GM21529 (cell line): ENCODE measurements around the gene MYOCOS.
A peak's percentile ranks its signal among the peaks of the same experiment; 100 is the strongest.

Source experiments
- ATAC-seq: cut with Tn5 transposase; IDR thresholded peaks from one replicate; pipeline ENCODE4 v1.9.1; 2021; ENCODE audit not compliant: unreplicated experiment

Gene MYOCOS

GRCh38 chr1:171623651-171624331, 1.7 kb downstream of the MYOCOS start:
- no peak for ATAC-seq

GRCh38 chr1:171625225-171625624, 3.2 kb downstream of the MYOCOS start:
- no peak for ATAC-seq

- no peak for ATAC-seq
These were observed 5.0 kb downstream of the MYOCOS start for GRCh38 chr1:171627020-171627419.

GRCh38 chr1:171628225-171628624, 6.2 kb downstream of the MYOCOS start:
- ATAC-seq, result no peak

- no peak for ATAC-seq
These were observed 13.6 kb downstream of the MYOCOS start for GRCh38 chr1:171635661-171636060.

- ATAC-seq, result no peak
These were observed 14.1 kb downstream of the MYOCOS start for GRCh38 chr1:171636141-171636540.

GRCh38 chr1:171637928-171638576, 16.0 kb downstream of the MYOCOS start:
- no peak for ATAC-seq

- no peak for ATAC-seq
These were observed 18.2 kb downstream of the MYOCOS start for GRCh38 chr1:171640225-171640624.

- no peak for ATAC-seq
These were observed 19.2 kb downstream of the MYOCOS start for GRCh38 chr1:171641076-171641864.

- no peak for ATAC-seq
These were observed 20.2 kb downstream of the MYOCOS start for GRCh38 chr1:171642197-171642596.

- ATAC-seq, result no peak
These were observed 21.1 kb downstream of the MYOCOS start for GRCh38 chr1:171643156-171643555.

GRCh38 chr1:171644805-171645483, 22.9 kb downstream of the MYOCOS start:
- ATAC-seq, result peak; percentile 78

- ATAC-seq, result no peak
These were observed 23.7 kb downstream of the MYOCOS start for GRCh38 chr1:171645553-171646248.

- no peak for ATAC-seq
These were observed 24.2 kb downstream of the MYOCOS start for GRCh38 chr1:171646249-171646560.

- ATAC-seq, result no peak
These were observed 30.3 kb downstream of the MYOCOS start, which contains the start of gene MYOC for GRCh38 chr1:171652234-171652822. MYOC (minus strand) TSS chr1:171652688; CDS start chr1:171652611, 77 bp downstream.

- no peak for ATAC-seq
These were observed 31.8 kb downstream of the MYOCOS start for GRCh38 chr1:171653796-171654195.

- no peak for ATAC-seq
These were observed 32.3 kb downstream of the MYOCOS start for GRCh38 chr1:171654201-171654941.

GRCh38 chr1:171654942-171655745, 33.1 kb downstream of the MYOCOS start:
- peak; percentile 81 for ATAC-seq

GRCh38 chr1:171655746-171656116, 33.7 kb downstream of the MYOCOS start:
- no peak for ATAC-seq
